Measurements from ENCODE around the gene SMAD6. TPM values are rescaled to one million over a fixed set of nuclear protein-coding genes. Genes with fewer than 3 reads are reported as not detected.

Gene SMAD6
- total RNA-seq, 2 donors from 2014 or later = 14.0 to 25.4 TPM

DNA sequence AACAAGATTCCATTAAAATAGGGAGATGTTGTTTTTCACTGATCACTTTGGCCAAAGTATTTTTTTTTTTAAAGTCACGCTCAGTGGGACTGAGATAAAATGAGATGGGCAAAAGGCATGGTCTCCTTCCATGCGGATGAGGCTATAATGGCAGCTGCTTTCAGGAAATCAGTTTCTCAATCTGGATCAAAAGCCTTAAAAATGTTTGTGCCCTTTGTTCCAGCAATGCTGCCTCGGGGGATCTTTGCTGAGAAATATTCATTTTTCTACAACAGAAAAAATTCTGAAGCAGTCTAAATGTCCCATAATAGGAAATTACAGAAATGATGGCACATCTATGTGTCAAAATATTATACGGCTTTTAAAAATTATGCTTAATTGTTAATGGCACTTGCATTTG, 97.2 kb downstream of the SMAD6 start:
- TF ChIP-seq, protein P1, sequence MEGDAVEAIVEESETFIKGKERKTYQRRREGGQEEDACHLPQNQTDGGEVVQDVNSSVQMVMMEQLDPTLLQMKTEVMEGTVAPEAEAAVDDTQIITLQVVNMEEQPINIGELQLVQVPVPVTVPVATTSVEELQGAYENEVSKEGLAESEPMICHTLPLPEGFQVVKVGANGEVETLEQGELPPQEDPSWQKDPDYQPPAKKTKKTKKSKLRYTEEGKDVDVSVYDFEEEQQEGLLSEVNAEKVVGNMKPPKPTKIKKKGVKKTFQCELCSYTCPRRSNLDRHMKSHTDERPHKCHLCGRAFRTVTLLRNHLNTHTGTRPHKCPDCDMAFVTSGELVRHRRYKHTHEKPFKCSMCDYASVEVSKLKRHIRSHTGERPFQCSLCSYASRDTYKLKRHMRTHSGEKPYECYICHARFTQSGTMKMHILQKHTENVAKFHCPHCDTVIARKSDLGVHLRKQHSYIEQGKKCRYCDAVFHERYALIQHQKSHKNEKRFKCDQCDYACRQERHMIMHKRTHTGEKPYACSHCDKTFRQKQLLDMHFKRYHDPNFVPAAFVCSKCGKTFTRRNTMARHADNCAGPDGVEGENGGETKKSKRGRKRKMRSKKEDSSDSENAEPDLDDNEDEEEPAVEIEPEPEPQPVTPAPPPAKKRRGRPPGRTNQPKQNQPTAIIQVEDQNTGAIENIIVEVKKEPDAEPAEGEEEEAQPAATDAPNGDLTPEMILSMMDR (IDR thresholded peaks at IDR 0.05) = no peak
- TF ChIP-seq POLR2A (IDR thresholded peaks at IDR 0.05) = no peak
- Histone ChIP-seq H3K27ac (no peak overlapping the region), H3K36me3 (replicated peaks in 1 of 2; ENCODE audit: insufficient read depth in 1 of 2, low read depth in 2 of 2) (no peaks in the 10 kb centered on the region), H3K9me3 (no peaks in the 10 kb centered on the region), H3K4me3 (no peak overlapping the region), H3K4me1 (peaks cover 20% of the 10 kb centered on the region), H3K27me3 (no peaks in the 10 kb centered on the region)
- 84 to 87% methylated on average over 4 of the region's 4 CpGs for WGBS, 2 donors
- intact Hi-C loops (cut with DNase I) = no loop called here
- DNase-seq (no peak), ATAC-seq (no peak)

DNA sequence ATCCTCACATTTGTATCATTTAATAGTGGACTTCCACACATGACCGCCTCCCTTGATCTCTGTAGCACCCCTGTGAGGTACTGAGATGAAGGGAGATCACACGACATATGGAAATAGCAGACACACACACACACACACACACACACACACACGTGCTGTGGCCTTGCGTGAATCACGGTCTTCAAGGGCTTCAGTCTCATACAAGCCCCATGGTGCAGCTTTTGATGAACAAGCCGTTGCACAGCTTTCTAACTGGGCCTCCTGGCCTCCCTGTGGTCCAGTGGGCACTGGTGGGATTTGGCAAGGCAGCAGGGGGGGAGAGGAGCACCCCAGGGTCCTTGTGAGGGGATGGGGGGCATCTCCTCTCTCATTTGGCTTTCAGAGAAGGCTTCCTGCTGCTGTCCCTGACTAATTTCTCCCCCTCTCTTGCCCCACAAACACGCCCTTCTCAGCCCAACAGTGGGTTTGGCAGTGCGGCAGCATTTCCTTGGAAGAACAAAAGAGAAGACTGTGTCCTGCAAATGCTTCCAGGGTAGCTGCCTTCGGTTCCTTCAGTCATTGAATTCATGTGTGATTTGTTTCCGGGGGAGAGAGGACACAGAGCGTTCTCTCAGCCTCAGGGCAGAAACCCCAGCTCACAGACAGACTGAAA, 98.7 kb downstream of the SMAD6 start:
- DNase-seq (no peak), ATAC-seq (no peak)
- Histone ChIP-seq H3K27me3 (no peaks in the 10 kb centered on the region), H3K36me3 (replicated peaks in 1 of 2; ENCODE audit: insufficient read depth in 1 of 2, low read depth in 2 of 2) (no peaks in the 10 kb centered on the region), H3K27ac (no peak overlapping the region), H3K4me3 (no peak overlapping the region), H3K9me3 (no peaks in the 10 kb centered on the region), H3K4me1 (peaks cover 20% of the 10 kb centered on the region)
- TF ChIP-seq, protein P1 (IDR thresholded peaks at IDR 0.05) = no peak
- intact Hi-C loops (cut with DNase I) = no loop called here
- WGBS, 2 donors = 85 to 88% methylated on average over 10 of the region's 11 CpGs

GRCh38 chr15:66801266-66801665, 99.2 kb downstream of the SMAD6 start:
- Histone ChIP-seq H3K27ac (no peak overlapping the region), H3K4me1 (peaks cover 20% of the 10 kb centered on the region), H3K9me3 (no peaks in the 10 kb centered on the region), H3K4me3 (no peak overlapping the region), H3K27me3 (no peaks in the 10 kb centered on the region), H3K36me3 (replicated peaks in 1 of 2; ENCODE audit: insufficient read depth in 1 of 2, low read depth in 2 of 2) (no peaks in the 10 kb centered on the region)
- no peak for ATAC-seq
- intact Hi-C loops (cut with DNase I) = no loop called here
- 74 to 93% methylated on average over 3 of the region's 3 CpGs for WGBS, 2 donors
- DNase-seq = no peak
- no peak for TF ChIP-seq POLR2A (IDR thresholded peaks at IDR 0.05)
- TF ChIP-seq, protein P1 (IDR thresholded peaks at IDR 0.05) = no peak

GRCh38 chr15:66802025-66803001, 100.3 kb downstream of the SMAD6 start:
- WGBS, 2 donors = 77 to 81% methylated on average over 13 of the region's 13 CpGs
- no peak for DNase-seq
- no peak overlapping the region for H3K4me3 ChIP-seq
- ATAC-seq = peak; percentile 1
- H3K9me3 ChIP-seq = no peaks in the 10 kb centered on the region
- H3K4me1 ChIP-seq = peaks cover 20% of the 10 kb centered on the region
- no peaks in the 10 kb centered on the region for H3K36me3 ChIP-seq (replicated peaks in 1 of 2; ENCODE audit: insufficient read depth in 1 of 2, low read depth in 2 of 2)
- no peaks in the 10 kb centered on the region for H3K27me3 ChIP-seq
- TF ChIP-seq, protein P1 (IDR thresholded peaks at IDR 0.05) = no peak
- no peak for TF ChIP-seq POLR2A (IDR thresholded peaks at IDR 0.05)
- intact Hi-C loops (cut with DNase I) = no loop called here
- H3K27ac ChIP-seq = peak overlapping the region; percentile 73 to 83 (median 80)

Data from body of pancreas (tissue), 4 donors.